Activated naive CD8-positive, alpha-beta T cell treated with anti-CD3 and anti-CD28 coated beads, Interleukin-2, amount 50 U/mL, for 24 hours (primary cell): ENCODE results near the gene TRAPPC3.
"Not testable (repeated sequence)": the region's sequence is repeated elsewhere in the genome, so short reads cannot be mapped to it uniquely, and the experiment has no call there.

Experiments
- ATAC-seq: fragments of 150-1000 bp; cut with Tn5 transposase; one replicate; pipeline ENCODE4 v1.10.0; 2021
- DNase-seq: peaks from one replicate; pipeline ENCODE4 v3.0.0; 2021
- H3K27ac Mint-ChIP-seq: one replicate; pipeline ENCODE4 v1.8.0; 2021; ENCODE audit warnings: mild to moderate bottlenecking, mixed read lengths
- H3K27me3 Mint-ChIP-seq: one replicate; pipeline ENCODE4 v1.8.0; 2021; ENCODE audit warnings: mixed read lengths
- H3K36me3 Mint-ChIP-seq: one replicate; pipeline ENCODE4 v1.8.0; 2021; ENCODE audit warnings: low read depth, mixed read lengths
- H3K4me1 Mint-ChIP-seq: one replicate; pipeline ENCODE4 v1.8.0; 2021; ENCODE audit warnings: mixed read lengths
- H3K4me3 Mint-ChIP-seq: one replicate; pipeline ENCODE4 v1.8.0; 2021; ENCODE audit warnings: mild to moderate bottlenecking, moderate library complexity, mixed read lengths
- H3K9me3 Mint-ChIP-seq: one replicate; pipeline ENCODE4 v1.8.0; 2021; ENCODE audit warnings: mixed read lengths

TRAPPC3 gene

GRCh38 chr1:36149237-36149972 lies at the start of gene TRAPPC3:
Gene TRAPPC3, minus strand, starts transcription at chr1:36149486. Its CDS starts 108 bp downstream, at chr1:36149378.
- H3K9me3 Mint-ChIP-seq: no peaks in the 10 kb centered on the region
- ATAC-seq (peak; percentile 97), DNase-seq (peak; percentile 100)
- peak within 1 kb of the TSS; percentile 99 for H3K4me3 Mint-ChIP-seq
- peaks cover 70% of the 10 kb centered on the region for H3K4me1 Mint-ChIP-seq
- peaks cover 7% of the 10 kb centered on the region for H3K36me3 Mint-ChIP-seq
- H3K27me3 Mint-ChIP-seq: peaks cover 2% of the 10 kb centered on the region
- peak within 1 kb of the TSS; percentile 98 for H3K27ac Mint-ChIP-seq

DNA sequence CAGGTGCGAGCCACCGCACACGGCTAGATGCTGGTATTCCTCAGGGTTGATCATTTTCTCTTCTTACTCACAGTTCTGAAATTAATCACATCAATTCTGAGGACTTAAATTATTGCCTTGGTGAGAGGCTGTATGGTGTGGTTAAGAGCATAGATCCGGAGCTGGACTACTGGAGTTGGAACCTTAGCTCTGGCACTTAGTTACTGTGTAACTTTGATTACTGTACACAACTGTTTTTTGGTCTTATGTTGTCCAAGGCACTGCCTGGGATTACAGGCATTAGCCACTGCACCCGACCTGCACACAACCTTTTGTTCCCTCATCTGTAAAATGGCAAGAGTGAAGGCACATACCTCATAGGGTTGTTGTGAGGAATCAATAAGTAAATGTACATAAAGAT lies 49.4 kb upstream of the TRAPPC3 start:
- H3K27ac Mint-ChIP-seq: no peak overlapping the region
- no peaks in the 10 kb centered on the region for H3K9me3 Mint-ChIP-seq
- no peak for ATAC-seq
- H3K36me3 Mint-ChIP-seq: no peaks in the 10 kb centered on the region
- no peaks in the 10 kb centered on the region for H3K27me3 Mint-ChIP-seq
- DNase-seq: no peak
- no peak overlapping the region for H3K4me3 Mint-ChIP-seq
- no peaks in the 10 kb centered on the region for H3K4me1 Mint-ChIP-seq

GRCh38 chr1:36196805-36197204 lies 47.5 kb upstream of the TRAPPC3 start:
- H3K4me3 Mint-ChIP-seq, H3K4me1 Mint-ChIP-seq: not testable (repeated sequence)

GRCh38 chr1:36187800-36188593 lies 38.7 kb upstream of the TRAPPC3 start:
- H3K27ac Mint-ChIP-seq: peak overlapping the region; percentile 44
- no peaks in the 10 kb centered on the region for H3K36me3 Mint-ChIP-seq
- H3K27me3 Mint-ChIP-seq: no peaks in the 10 kb centered on the region
- H3K4me3 Mint-ChIP-seq: no peak overlapping the region
- H3K4me1 Mint-ChIP-seq: peaks cover 4% of the 10 kb centered on the region
- peak; percentile 95 for ATAC-seq
- no peaks in the 10 kb centered on the region for H3K9me3 Mint-ChIP-seq
- peak; percentile 76 for DNase-seq

More at GRCh38 chr1:36196805-36197204, 47.5 kb upstream of the TRAPPC3 start:
- not testable (repeated sequence) for ATAC-seq, H3K27me3 Mint-ChIP-seq, H3K36me3 Mint-ChIP-seq, H3K9me3 Mint-ChIP-seq, DNase-seq, H3K27ac Mint-ChIP-seq

DNA sequence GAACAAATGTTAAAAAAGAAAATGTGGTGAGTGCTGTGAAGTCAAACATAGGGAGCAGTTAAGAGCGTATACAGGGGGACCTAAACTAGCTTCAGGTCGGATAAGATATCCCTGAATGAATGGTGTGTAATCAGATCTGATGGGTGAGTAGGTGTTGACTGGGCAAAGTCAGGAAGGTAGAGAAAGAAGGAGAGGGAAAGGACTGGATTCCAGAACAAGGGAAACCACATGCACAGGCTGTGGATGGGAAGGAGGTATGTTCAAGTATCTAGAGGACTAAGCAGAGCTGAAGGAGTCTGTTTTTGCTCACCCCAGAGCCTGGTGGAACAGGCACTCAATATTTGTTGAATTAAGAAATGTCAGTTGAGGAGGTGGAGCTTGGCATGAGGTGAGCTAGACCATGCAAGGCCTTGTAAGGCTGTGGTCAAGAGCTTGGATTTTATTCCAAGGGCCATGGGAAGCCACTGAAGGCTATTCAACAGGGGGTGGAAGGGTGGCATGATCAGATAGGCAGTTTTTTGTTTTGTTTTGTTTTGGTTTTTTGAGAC lies 34.1 kb upstream of the TRAPPC3 start:
- Mint-ChIP-seq H3K36me3 (peaks cover 15% of the 10 kb centered on the region), H3K9me3 (no peaks in the 10 kb centered on the region), H3K4me3 (no peak overlapping the region), H3K4me1 (peaks cover 4% of the 10 kb centered on the region), H3K27me3 (no peaks in the 10 kb centered on the region), H3K27ac (peak overlapping the region; percentile 3)
- DNase-seq: no peak
- ATAC-seq: no peak

GRCh38 chr1:36182734-36183133 lies 33.4 kb upstream of the TRAPPC3 start:
- H3K4me3 Mint-ChIP-seq: no peak overlapping the region
- ATAC-seq: no peak
- no peaks in the 10 kb centered on the region for H3K9me3 Mint-ChIP-seq
- no peaks in the 10 kb centered on the region for H3K4me1 Mint-ChIP-seq
- DNase-seq: no peak
- H3K27me3 Mint-ChIP-seq: no peaks in the 10 kb centered on the region
- H3K27ac Mint-ChIP-seq: no peak overlapping the region
- peaks cover 15% of the 10 kb centered on the region for H3K36me3 Mint-ChIP-seq

GRCh38 chr1:36179220-36179600 lies 29.9 kb upstream of the TRAPPC3 start:
- DNase-seq: no peak
- peaks cover 27% of the 10 kb centered on the region for H3K36me3 Mint-ChIP-seq
- H3K4me3 Mint-ChIP-seq: no peak overlapping the region
- no peaks in the 10 kb centered on the region for H3K27me3 Mint-ChIP-seq
- no peaks in the 10 kb centered on the region for H3K4me1 Mint-ChIP-seq
- no peaks in the 10 kb centered on the region for H3K9me3 Mint-ChIP-seq
- ATAC-seq: no peak
- no peak overlapping the region for H3K27ac Mint-ChIP-seq

DNA sequence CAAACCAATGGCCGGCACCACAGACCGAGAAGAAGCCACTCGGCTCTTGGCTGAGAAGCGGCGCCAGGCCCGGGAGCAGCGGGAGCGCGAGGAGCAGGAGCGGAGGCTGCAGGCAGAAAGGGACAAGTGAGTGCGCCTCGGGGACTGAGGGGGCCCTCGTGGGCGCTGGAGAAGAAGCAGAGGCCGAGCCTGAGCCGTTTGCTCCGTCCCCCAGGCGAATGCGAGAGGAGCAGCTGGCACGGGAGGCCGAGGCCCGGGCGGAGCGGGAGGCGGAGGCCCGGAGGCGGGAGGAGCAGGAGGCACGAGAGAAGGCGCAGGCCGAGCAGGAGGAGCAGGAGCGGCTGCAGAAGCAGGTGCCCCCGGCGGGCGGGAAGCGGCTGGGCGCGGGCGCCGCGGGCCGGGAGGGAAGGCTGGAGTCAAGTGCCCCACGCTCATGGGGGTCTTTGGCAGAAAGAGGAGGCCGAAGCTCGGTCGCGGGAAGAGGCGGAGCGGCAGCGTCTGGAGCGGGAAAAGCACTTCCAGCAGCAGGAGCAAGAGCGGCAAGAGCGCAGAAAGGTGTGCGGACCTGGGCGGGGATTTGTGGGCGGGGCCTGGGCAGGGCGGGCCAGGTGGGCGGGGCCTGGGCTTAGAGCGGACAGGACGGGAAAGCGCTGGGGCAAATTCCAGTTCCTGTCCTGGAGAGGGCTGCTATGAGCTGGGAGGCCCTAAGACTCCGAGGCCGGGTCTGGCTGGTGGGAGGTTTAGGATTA lies 29.4 kb upstream of the TRAPPC3 start:
- no peak for ATAC-seq
- Mint-ChIP-seq H3K27ac (no peak overlapping the region), H3K4me3 (no peak overlapping the region), H3K9me3 (no peaks in the 10 kb centered on the region), H3K36me3 (peaks cover 32% of the 10 kb centered on the region), H3K27me3 (no peaks in the 10 kb centered on the region), H3K4me1 (no peaks in the 10 kb centered on the region)
- DNase-seq: no peak

DNA sequence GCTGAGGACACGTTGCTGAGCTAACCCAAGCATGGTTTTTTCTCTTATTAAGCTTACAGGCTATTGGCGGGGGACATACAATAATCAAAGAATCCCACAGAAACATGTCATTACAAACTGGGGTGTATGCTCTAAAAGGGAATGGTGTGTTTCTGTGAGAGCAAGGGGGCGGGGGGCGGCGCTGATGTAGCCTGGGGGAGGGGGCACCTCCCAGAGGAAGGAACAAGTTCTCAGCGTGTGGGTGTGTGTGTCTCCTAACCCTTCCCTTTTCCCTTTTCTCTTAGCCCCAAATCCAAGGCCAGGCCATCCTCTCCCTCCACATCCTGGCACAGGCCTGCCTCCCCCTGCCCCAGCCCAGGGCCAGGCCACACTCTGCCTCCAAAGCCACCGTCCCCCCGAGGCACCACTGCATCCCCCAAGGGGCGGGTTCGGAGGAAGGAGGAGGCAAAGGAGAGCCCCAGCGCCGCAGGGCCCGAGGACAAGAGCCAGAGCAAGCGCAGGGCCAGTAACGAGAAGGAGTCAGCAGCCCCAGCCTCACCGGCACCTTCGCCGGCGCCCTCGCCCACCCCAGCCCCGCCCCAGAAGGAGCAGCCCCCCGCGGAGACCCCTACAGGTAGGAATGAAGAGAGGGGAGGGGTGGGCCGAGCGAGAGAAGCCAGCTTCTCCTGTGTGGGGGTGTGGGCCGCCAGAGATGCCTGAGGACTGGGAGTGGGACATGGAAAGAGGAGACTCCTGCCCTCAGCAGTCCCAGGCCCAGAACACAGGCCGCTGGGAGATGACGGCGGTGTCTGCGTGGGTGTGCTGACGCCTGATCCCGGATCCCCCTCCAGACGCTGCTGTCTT lies 28.5 kb upstream of the TRAPPC3 start:
- H3K4me3 Mint-ChIP-seq: no peak overlapping the region
- no peak overlapping the region for H3K27ac Mint-ChIP-seq
- ATAC-seq: no peak
- no peak for DNase-seq
- peaks cover 38% of the 10 kb centered on the region for H3K36me3 Mint-ChIP-seq
- H3K4me1 Mint-ChIP-seq: peaks cover 2% of the 10 kb centered on the region
- H3K27me3 Mint-ChIP-seq: no peaks in the 10 kb centered on the region
- H3K9me3 Mint-ChIP-seq: no peaks in the 10 kb centered on the region

GRCh38 chr1:36176106-36176949 lies 27.0 kb upstream of the TRAPPC3 start:
- no peak for DNase-seq

GRCh38 chr1:36175137-36176095 lies 26.1 kb upstream of the TRAPPC3 start:
- H3K27ac Mint-ChIP-seq: no peak overlapping the region

More at GRCh38 chr1:36176106-36176949, 27.0 kb upstream of the TRAPPC3 start:
- Mint-ChIP-seq H3K27ac (no peak overlapping the region), H3K36me3 (peaks cover 50% of the 10 kb centered on the region), H3K27me3 (no peaks in the 10 kb centered on the region), H3K4me3 (no peak overlapping the region), H3K9me3 (no peaks in the 10 kb centered on the region), H3K4me1 (peaks cover 7% of the 10 kb centered on the region)
- no peak for ATAC-seq

GRCh38 chr1:36174713-36175112 lies 25.4 kb upstream of the TRAPPC3 start:
- no peak for DNase-seq
- H3K36me3 Mint-ChIP-seq: peaks cover 40% of the 10 kb centered on the region
- no peaks in the 10 kb centered on the region for H3K9me3 Mint-ChIP-seq
- H3K27ac Mint-ChIP-seq: no peak overlapping the region
- no peaks in the 10 kb centered on the region for H3K27me3 Mint-ChIP-seq
- no peak overlapping the region for H3K4me3 Mint-ChIP-seq
- H3K4me1 Mint-ChIP-seq: peaks cover 8% of the 10 kb centered on the region
- no peak for ATAC-seq

More at GRCh38 chr1:36175137-36176095, 26.1 kb upstream of the TRAPPC3 start:
- Mint-ChIP-seq H3K4me3 (no peak overlapping the region), H3K36me3 (peaks cover 47% of the 10 kb centered on the region), H3K27me3 (no peaks in the 10 kb centered on the region), H3K9me3 (no peaks in the 10 kb centered on the region), H3K4me1 (peaks cover 8% of the 10 kb centered on the region)
- no peak for DNase-seq
- ATAC-seq: no peak
